Mammary epithelial cell (primary cell): ENCODE data around the gene EIF3J.

Source experiments
- EZH2 ChIP-seq: IDR thresholded peaks from 2 replicates; pipeline ENCODE4 v1.6.1; 2012; ENCODE audit warnings: low read length, inconsistent platforms, borderline replicate concordance
- TF ChIP-seq, protein P1 (sequence below), 2 donors: IDR thresholded peaks in 1 of 2; conservative IDR thresholded peaks in 1 of 2; 2 replicates each; pipeline ENCODE4 v1.5.1; 2011 to 2012; ENCODE audit warnings: inconsistent platforms in 2 of 2, low read length in 2 of 2, mild to moderate bottlenecking in 2 of 2, control low read depth in 1 of 2, low read depth in 1 of 2; ENCODE audit not compliant: insufficient read depth in 1 of 2; ENCODE audit errors: extremely low read depth in 1 of 2

DNA sequence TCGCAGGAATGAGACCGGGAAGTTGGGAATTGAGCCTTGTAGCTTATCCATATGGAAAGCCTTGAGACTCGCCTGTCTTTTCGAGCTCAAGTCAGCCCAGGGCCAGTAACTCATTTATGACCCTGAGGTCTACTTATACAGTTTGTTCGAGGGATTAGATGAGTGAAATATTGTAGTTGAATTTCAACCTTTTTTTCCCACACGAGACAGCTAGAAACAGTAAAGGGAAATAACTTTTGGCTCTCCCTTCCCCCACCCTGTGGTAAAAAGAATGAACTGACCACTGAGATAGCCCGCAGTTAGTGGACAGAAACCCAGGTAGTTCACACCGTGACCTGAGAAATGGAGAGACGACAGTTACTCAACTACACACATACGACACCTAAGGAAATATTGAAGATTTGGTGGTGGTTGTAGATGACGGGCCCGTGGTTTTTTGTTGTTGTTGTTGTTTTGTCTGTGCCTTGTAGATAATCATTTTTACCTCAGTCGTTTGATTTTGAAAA lies 841 bp downstream of the EIF3J start:
- TF ChIP-seq, protein P1, sequence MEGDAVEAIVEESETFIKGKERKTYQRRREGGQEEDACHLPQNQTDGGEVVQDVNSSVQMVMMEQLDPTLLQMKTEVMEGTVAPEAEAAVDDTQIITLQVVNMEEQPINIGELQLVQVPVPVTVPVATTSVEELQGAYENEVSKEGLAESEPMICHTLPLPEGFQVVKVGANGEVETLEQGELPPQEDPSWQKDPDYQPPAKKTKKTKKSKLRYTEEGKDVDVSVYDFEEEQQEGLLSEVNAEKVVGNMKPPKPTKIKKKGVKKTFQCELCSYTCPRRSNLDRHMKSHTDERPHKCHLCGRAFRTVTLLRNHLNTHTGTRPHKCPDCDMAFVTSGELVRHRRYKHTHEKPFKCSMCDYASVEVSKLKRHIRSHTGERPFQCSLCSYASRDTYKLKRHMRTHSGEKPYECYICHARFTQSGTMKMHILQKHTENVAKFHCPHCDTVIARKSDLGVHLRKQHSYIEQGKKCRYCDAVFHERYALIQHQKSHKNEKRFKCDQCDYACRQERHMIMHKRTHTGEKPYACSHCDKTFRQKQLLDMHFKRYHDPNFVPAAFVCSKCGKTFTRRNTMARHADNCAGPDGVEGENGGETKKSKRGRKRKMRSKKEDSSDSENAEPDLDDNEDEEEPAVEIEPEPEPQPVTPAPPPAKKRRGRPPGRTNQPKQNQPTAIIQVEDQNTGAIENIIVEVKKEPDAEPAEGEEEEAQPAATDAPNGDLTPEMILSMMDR (conservative IDR thresholded peaks at IDR 0.05 in 1 of 2, IDR thresholded peaks at IDR 0.05 in 1 of 2; ENCODE audit: extremely low read depth in 1 of 2, insufficient read depth in 1 of 2, low read depth in 1 of 2, low read length in 2 of 2) = no peak
- no peak for TF ChIP-seq EZH2
